CD4-positive, alpha-beta T cell treated with Interleukin-15 for 4 hours (primary cell): ENCODE results near the gene CRB3.

Experiments
- DNase-seq: peaks from one replicate; pipeline ENCODE4 v3.0.0-alpha.2; 2020; ENCODE audit warnings: low spot score

The CRB3 gene

GRCh38 chr19:6433165-6433564 is 30.9 kb upstream of the CRB3 start:
- no peak for DNase-seq

GRCh38 chr19:6433663-6434062 is 30.4 kb upstream of the CRB3 start, which contains the start of gene SLC25A41:
SLC25A41 (minus strand) TSS chr19:6433763; CDS start chr19:6433693, 70 bp downstream.
- no peak for DNase-seq

DNA sequence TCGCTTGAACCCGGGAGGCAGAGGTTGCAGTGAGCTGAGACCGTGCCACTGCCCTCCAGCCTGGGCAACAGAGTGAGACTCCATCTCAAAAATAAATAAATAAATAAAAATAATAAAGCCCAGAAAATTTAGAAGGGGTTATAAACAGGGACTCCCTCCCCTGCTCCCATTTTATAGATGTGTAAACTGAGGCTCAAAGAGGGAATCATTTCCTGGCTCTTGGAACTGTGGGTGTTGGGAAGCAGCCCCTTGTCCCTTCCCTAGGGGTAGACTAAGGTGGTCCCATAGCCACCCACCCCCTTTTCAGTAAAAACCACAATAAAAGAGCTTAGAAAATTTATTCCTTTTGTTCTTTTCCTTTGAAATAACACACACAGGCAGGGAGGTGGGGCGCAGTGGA is 24.3 kb upstream of the CRB3 start:
- DNase-seq: no peak

DNA sequence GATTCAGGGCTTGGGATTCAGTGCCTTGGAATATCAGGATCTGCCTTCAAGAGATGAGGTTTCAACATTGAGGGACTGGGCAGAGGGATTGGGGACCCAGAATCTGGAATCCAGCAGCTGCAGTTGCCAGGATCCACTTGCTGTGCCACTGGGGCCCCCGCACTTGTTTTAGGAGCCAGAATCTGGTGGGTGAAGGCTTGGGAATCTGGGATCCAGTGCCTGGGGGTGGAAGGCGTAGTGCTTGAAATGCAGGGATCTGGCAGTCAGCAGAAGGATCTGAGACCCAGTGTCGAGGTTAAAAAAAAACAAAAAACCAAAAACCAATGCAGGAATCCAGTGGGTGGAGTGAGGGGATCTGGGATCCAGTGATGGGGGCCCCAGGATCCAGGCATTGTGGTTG is 23.2 kb upstream of the CRB3 start:
- DNase-seq: no peak

GRCh38 chr19:6442087-6442688 is 21.9 kb upstream of the CRB3 start:
- no peak for DNase-seq

GRCh38 chr19:6443986-6444385 is 20.1 kb upstream of the CRB3 start:
- no peak for DNase-seq

- no peak for DNase-seq
These were observed 17.6 kb upstream of the CRB3 start for GRCh38 chr19:6446452-6446851.

GRCh38 chr19:6448045-6448444 is 16.0 kb upstream of the CRB3 start:
- DNase-seq: no peak

DNA sequence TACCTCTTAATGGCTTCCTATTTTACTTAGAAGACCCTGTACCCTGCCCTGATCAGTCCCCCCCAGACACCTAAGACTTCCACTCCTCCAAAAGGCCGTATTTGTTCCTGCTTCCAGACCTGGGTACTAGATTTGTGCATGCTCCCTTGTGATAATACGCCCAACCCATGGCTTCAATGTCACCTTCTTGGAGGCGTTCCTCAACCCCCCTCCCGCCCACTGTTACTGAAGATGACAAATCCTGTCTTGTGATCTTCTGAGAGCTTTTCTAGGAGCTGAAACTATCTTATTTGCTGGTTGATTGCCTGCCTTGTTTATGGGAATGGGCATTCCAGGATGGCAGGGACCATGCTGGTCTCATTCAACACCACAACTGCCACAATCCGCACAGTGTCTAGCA is 13.9 kb upstream of the CRB3 start:
- no peak for DNase-seq

- no peak for DNase-seq
These were observed 12.4 kb upstream of the CRB3 start for GRCh38 chr19:6451583-6452222.

- no peak for DNase-seq
These were observed 11.9 kb upstream of the CRB3 start for GRCh38 chr19:6452223-6452614.

GRCh38 chr19:6452899-6453298 is 11.2 kb upstream of the CRB3 start:
- DNase-seq: no peak

DNA sequence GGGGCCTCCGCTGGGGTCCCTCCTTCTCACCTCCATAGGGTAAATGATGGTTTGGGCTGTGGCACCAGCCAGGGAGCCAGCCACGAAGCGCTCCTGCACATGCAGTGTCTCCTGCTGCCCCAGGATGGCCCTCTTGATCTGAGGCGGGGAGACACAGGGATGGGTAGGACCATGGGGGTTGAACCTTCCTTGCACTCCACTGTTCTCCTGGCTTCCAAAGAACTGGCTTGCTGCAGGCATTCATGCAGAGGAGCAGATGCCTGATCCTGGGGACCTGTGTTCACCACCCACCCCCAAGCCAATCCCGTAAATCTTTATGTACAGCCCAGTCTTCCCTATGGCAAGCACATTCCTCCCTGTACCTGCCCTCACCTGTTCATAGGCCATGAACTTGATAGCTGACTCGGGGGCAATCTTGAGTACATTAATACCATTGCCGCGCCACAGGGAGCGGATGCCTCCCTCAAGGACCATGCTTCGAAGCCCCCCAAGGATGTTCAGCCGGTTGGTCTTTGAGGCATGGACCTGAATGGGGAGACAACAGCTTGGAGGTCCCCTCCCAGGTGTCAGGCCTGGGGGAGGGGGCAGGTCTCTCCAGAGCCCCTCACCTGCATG is 10.0 kb upstream of the CRB3 start:
- DNase-seq: no peak

DNA sequence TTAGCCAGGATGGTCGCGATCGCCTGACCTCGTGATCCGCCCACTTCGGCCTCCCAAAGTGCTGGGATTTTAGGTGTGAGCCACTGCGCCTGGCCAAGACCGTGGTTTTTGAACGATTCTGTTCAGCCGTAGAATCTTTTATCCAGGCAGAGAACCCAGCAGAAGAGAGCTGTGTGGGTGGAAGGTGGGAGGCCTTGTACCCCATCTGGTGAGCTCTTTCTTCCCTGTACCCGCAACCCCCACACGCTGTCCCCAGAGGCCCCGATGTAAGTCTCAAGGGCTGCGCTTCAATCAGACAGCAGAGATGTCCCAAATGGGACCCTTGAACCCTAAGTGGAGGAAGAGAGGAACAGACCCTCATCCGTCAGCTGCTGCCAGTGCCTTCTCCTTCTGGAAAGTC is 8.1 kb upstream of the CRB3 start:
- DNase-seq: no peak

- no peak for DNase-seq
These were observed 5.9 kb upstream of the CRB3 start for GRCh38 chr19:6457958-6458694.

DNA sequence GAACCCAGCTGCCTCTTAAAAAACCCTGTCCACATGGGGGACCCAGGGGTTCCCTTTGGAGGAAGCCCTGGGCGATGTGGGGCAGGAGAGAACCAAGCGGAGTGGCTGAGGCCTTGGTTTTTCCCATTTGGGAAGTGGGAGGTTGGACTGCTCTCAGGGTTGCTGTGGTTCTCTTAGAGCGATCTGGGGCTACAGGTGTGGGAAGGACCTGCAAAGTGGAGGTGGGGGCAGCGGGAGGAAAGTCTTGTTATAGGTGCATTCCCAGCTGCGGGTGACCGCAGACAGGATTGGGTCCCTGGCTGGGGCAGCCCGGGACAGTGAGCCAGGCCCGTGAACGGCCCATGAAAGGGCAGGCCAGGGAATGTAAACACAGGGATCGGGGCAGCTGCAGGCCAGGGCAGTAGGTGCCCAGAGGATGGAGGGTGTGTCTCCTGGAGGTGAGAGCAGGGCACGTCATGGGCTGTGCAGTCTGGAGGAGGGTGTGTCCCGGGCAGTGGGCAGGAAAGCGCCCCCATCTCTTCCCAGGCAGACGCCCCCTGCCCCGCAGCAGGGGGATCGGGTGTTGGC is 5.3 kb upstream of the CRB3 start:
- DNase-seq: no peak

GRCh38 chr19:6459262-6460098 is 4.6 kb upstream of the CRB3 start, which contains the start of gene SLC25A23:
SLC25A23 (minus strand) TSS chr19:6459792; CDS start chr19:6459628, 164 bp downstream.
- peak; percentile 57 for DNase-seq

- DNase-seq: peak; percentile 98
These were observed 3.8 kb upstream of the CRB3 start for GRCh38 chr19:6460099-6460884.

DNA sequence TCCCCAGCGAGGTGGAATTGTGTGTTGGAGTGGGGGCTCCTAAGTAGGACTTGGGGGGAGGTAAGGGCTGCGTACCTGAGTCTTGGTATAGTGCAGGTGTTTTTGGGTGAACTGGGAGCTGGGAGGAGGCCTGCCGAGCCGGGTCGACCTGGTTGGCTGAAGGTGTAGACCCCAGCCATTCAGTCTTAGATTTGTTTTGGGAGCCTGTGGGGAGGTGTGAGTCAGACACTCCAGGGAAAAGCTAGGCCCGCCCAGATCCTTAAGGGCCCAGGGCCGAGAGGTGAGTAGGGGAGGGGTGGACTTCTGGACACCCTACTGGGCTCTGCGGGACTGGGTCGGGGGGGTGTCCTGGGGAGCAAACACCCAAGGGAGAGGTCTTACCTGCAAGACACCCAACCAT is 935 bp downstream of the CRB3 start:
- DNase-seq: no peak

DNA sequence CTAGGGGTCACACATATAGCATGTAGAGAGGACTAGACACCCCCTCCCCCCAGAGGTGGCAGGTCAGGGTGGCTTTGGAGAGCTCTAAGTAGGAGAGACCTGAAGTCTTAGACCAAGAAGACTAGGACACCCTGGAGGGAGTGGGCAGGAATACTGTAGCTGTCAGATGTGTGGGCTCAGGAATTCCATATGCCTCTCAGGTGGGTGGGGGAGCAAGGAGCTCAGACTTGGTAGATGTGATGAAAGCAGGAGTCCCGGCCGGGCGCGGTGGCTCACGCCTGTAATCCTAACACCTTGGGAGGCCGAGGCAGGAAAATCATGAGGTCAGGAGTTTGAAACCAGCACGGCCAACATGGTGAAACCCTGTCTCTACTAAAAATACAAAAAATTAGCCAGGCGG is 1.6 kb downstream of the CRB3 start:
- no peak for DNase-seq
